Heart left ventricle (tissue), 16 donors: ENCODE data around the gene ALDOA. TPM values are rescaled to one million over a fixed set of nuclear protein-coding genes. Genes with fewer than 3 reads are reported as not detected.
"Not testable (repeated sequence)": the region's sequence is repeated elsewhere in the genome, so short reads cannot be mapped to it uniquely, and the experiment has no call there.

Experiments used
- ATAC-seq, 4 donors: fragments of 200-7000 bp; cut with Tn5 transposase; one replicate each; pipeline ENCODE4 v1.9.1; 2020 to 2022; ENCODE audit warnings: moderate library complexity in 4 of 4, mild to moderate bottlenecking in 3 of 4, moderate number of reproducible peaks in 1 of 4
- DNase-seq, 5 donors: peaks; one replicate each; pipeline ENCODE4 v3.0.0-alpha.2; 2020
- H3K27ac ChIP-seq, 12 donors: fragments of 200-600 bp; sonication (generic) in 4 of 12; one replicate each; pipeline versions ENCODE4 v1.5.0 to v1.8.0; 2016 to 2022; ENCODE audit warnings: mild to moderate bottlenecking in 2 of 12
- H3K27me3 ChIP-seq, 9 donors: fragments of 200-600 bp; sonication (generic) in 2 of 9; one replicate each; pipeline versions ENCODE4 v1.5.1 to v1.8.0; 2016 to 2022; ENCODE audit warnings: mild to moderate bottlenecking in 3 of 9
- H3K36me3 ChIP-seq, 9 donors: fragments of 200-600 bp; sonication (generic) in 2 of 9; one replicate each; pipeline versions ENCODE4 v1.5.0 to v1.8.0; 2018 to 2022; ENCODE audit warnings: mild to moderate bottlenecking in 2 of 9
- H3K4me1 ChIP-seq, 12 donors: fragments of 200-600 bp; sonication (generic) in 4 of 12; one replicate each; pipeline versions ENCODE4 v1.5.0 to v1.8.0; 2016 to 2022; ENCODE audit warnings: mild to moderate bottlenecking in 3 of 12
- H3K4me3 ChIP-seq, 12 donors: fragments of 200-600 bp; sonication (generic) in 4 of 12; one replicate each; pipeline versions ENCODE4 v1.5.0 to v1.8.0; 2017 to 2022; ENCODE audit warnings: mild to moderate bottlenecking in 9 of 12, moderate library complexity in 4 of 12
- H3K9me3 ChIP-seq, 12 donors: fragments of 200-600 bp; sonication (generic) in 4 of 12; one replicate each; pipeline versions ENCODE4 v1.5.0 to v1.8.0; 2016 to 2022; ENCODE audit warnings: mild to moderate bottlenecking in 1 of 12
- CTCF ChIP-seq, 12 donors: fragments of 200-600 bp; sonication (generic) in 4 of 12; IDR thresholded peaks; one replicate each; pipeline versions ENCODE4 v1.5.0 to v1.8.0; 2018 to 2022; ENCODE audit warnings: antibody characterized with exemption in 12 of 12, mild to moderate bottlenecking in 5 of 12
- POLR2A ChIP-seq, 2 donors: fragments of 450-650 bp; IDR thresholded peaks; one replicate each; pipeline ENCODE4 v1.6.1; 2017; ENCODE audit warnings: antibody characterized with exemption in 2 of 2, mild to moderate bottlenecking in 2 of 2, moderate library complexity in 2 of 2
- WGBS, 4 donors: extraction: QIAGEN DNeasy Blood & Tissue Kit in 2 of 4; methylation state at CpG; one replicate each; pipeline versions ENCODE4 v1.1.5 to v1.1.7; 2013 to 2018; 5-methylcytosine and 5-hydroxymethylcytosine counted together
- intact Hi-C, 10 donors: fragments of 100-400 bp; cut with DNase I; formaldehyde crosslinking; loops; one replicate each; pipeline versions ENCODE4 v1.11.1 to v1.14.2; 2022
- polyA plus RNA-seq, 2 donors: library from polyadenylated mRNA; stranded (reverse); fragments of 200-250 nt; gene quantifications; one replicate each; pipeline ENCODE4 v1.2.3, GENCODE V29; 2013
- total RNA-seq, 9 donors: library from RNA; depleted of rRNA in 2 of 9; stranded (reverse); fragments of >200 nt in 2 of 9; fragmentation: NEBNext Ultra II Directional in 3 of 9; extraction: Animal tissue kit (Norgen Biotek cat#: 25700) in 3 of 9; gene quantifications; one replicate each; pipeline versions ENCODE4 v1.1.0 to v1.2.4, GENCODE V29; 2016 to 2023
- donor health status: ischemic (EF 13 %, LVEDD 7.1; RV severe dilation, severe dysfunction).
- donor health status: healthy with polysubstance abuse.
- donor health status: DM: no; HTN: yes; CAD: no.
- donor health status: DM: no; HTN: no; CAD: no.
- donor health status: ischemic (EF 25% LVEDD 6.9; RV normal size, moderate dysfunction).
- donor health status: ischemic (EF 25% LVEDD 5.7; RV mildly dilated, moderate dysfunction).
- donor health status: healthy.
- donor health status: DM: yes; HTN: yes; CAD: no.
- donor health status: ischemic (EF 35%, LVEDD 5.7; RV mildly dilated, moderate dysfunction).
- donor health status: nonischemic (EF 11% LVEDD 7.7; RV severe dilation, severe dysfunction).
- donor health status: DM: yes; HTN: yes; CAD: no.
- donor health status: PGD.
- donor health status: ischemic (EF 29% LVEDD 5.4; RV normal size, mild dysfunction).
- donor health status: nonischemic (EF 23%, LVEDD 6.1; RV moderate dilation, normal function).

The ALDOA gene
- total and polyA plus RNA-seq, 11 donors = 2,585 to 5,076 (median 3,542) TPM

- TF ChIP-seq POLR2A (IDR thresholded peaks at IDR 0.05) = no peak
- no peak for TF ChIP-seq CTCF (IDR thresholded peaks at IDR 0.05)
- no peaks in the 10 kb centered on the region for H3K9me3 ChIP-seq
- WGBS, 4 donors = 67 to 76% (median 74%) methylated on average over 19 to 20 of the region's 20 CpGs
- peaks cover 0 to 6% (median 0%) of the 10 kb centered on the region in 12 donors for H3K4me1 ChIP-seq
- ATAC-seq (peak in 3 of 4 donors; percentile 40 to 61 (median 43)), DNase-seq (peak in 2 of 5 donors; percentile 48 to 67)
- H3K4me3 ChIP-seq = no peak within 1 kb of the TSS
- peak within 1 kb of the TSS in 1 of 12 donors; percentile 4 for H3K27ac ChIP-seq
- H3K36me3 ChIP-seq = peaks cover 0 to 96% (median 87%) of the 10 kb centered on the region in 9 donors
- H3K27me3 ChIP-seq = no peaks in the 10 kb centered on the region
- intact Hi-C loops = no loop called here
These were observed 47.6 kb downstream of the ALDOA start, which contains the start of gene GDPD3 for GRCh38 chr16:30113031-30113710. Gene GDPD3, minus strand, starts transcription at chr16:30113537. Its CDS starts 59 bp downstream, at chr16:30113478.

- peak overlapping the region in 1 of 12 donors; percentile 4 for H3K27ac ChIP-seq
- no peaks in the 10 kb centered on the region for H3K9me3 ChIP-seq
- TF ChIP-seq POLR2A (IDR thresholded peaks at IDR 0.05) (no peak), CTCF (IDR thresholded peaks at IDR 0.05) (no peak)
- no peak overlapping the region for H3K4me3 ChIP-seq
- no peaks in the 10 kb centered on the region for H3K27me3 ChIP-seq
- 87 to 96% (median 89%) methylated on average over 14 to 20 of the region's 20 CpGs for WGBS, 4 donors
- peaks cover 0 to 6% (median 0%) of the 10 kb centered on the region in 12 donors for H3K4me1 ChIP-seq
- DNase-seq (no peak), ATAC-seq (no peak)
- intact Hi-C loops = no loop called here
- peaks cover 0 to 96% (median 87%) of the 10 kb centered on the region in 9 donors for H3K36me3 ChIP-seq
These were observed 48.3 kb downstream of the ALDOA start for GRCh38 chr16:30113711-30114333.

- Histone ChIP-seq H3K27me3 (no peaks in the 10 kb centered on the region), H3K4me1 (peaks cover 0 to 6% (median 0%) of the 10 kb centered on the region in 12 donors), H3K9me3 (no peaks in the 10 kb centered on the region), H3K4me3 (no peak overlapping the region), H3K36me3 (peaks cover 0 to 96% (median 89%) of the 10 kb centered on the region in 9 donors), H3K27ac (no peak overlapping the region)
- 83 to 92% (median 89%) methylated on average over 4 to 11 of the region's 11 CpGs for WGBS, 4 donors
- no peak for ATAC-seq
- TF ChIP-seq CTCF (IDR thresholded peaks at IDR 0.05) (no peak), POLR2A (IDR thresholded peaks at IDR 0.05) (no peak)
- DNase-seq = no peak
- intact Hi-C loops = no loop called here
These were observed 48.9 kb downstream of the ALDOA start for GRCh38 chr16:30114411-30114810.

GRCh38 chr16:30114833-30115232 lies 49.3 kb downstream of the ALDOA start:
- H3K9me3 ChIP-seq, H3K27me3 ChIP-seq, H3K4me1 ChIP-seq, H3K4me3 ChIP-seq, intact Hi-C loops, H3K27ac ChIP-seq, ATAC-seq, DNase-seq: not testable (repeated sequence)
- WGBS, 4 donors = 90 to 95% (median 93%) methylated on average over 7 of the region's 7 CpGs
- H3K36me3 ChIP-seq = peaks cover 0 to 96% (median 89%) of the 10 kb centered on the region in 9 donors
